Stimulated activated CD8-positive, alpha-beta memory T cell treated with anti-CD3 and anti-CD28 coated beads, Interleukin-7, amount 100 ng/mL, for 48 hours (primary cell): ENCODE data around the gene MNX1.

Experiments
- DNase-seq, 2 donors: peaks; one replicate each; pipeline ENCODE4 v3.0.0-alpha.2; 2020; ENCODE audit warnings: low read depth in 1 of 2; ENCODE audit errors: extremely low read depth in 1 of 2

The MNX1 gene

DNA sequence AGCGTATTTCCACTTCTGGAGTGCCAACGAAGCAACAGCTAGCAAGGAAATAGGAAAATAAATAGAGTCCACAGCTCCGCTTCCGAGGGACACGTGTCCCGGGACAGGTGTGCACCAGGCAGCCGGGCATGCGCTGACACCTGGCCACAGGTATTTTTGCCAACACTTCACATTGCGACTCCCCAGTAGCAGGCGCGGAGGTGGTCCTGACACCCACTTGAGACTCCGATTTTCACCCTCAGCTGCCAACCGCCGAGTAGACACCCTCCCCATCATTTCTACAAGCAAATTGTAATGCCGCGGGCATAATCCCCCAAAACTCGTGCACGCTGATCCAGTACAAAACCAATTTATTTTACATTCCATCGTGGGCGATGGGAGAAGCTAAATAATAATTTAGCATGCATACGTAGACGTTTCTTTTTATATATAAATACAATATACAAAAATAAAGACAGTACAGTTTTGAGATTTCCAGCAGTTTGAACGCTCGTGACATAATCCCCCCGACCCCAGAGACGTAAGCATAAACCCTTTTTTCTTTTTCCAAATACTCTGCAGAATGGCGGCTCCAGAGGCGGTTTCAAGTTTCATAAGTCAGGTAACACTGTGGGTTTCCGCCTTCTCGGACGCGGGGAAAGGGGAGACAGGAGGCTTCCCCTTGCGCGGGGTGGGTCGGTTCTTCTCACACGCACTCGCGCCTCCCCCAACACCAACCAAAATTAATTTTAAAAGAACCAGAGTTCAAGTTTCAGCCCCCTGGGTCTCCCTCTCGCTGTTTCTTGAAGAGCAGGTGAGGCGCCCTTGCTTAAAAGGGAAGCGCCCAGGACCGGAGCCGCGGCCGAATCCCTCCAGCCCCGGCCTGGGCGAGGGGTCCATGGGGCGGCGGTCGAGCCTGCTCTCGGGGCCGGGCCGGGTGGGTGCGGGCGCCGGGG lies 5.7 kb downstream of the MNX1 start:
- DNase-seq = no peak

DNA sequence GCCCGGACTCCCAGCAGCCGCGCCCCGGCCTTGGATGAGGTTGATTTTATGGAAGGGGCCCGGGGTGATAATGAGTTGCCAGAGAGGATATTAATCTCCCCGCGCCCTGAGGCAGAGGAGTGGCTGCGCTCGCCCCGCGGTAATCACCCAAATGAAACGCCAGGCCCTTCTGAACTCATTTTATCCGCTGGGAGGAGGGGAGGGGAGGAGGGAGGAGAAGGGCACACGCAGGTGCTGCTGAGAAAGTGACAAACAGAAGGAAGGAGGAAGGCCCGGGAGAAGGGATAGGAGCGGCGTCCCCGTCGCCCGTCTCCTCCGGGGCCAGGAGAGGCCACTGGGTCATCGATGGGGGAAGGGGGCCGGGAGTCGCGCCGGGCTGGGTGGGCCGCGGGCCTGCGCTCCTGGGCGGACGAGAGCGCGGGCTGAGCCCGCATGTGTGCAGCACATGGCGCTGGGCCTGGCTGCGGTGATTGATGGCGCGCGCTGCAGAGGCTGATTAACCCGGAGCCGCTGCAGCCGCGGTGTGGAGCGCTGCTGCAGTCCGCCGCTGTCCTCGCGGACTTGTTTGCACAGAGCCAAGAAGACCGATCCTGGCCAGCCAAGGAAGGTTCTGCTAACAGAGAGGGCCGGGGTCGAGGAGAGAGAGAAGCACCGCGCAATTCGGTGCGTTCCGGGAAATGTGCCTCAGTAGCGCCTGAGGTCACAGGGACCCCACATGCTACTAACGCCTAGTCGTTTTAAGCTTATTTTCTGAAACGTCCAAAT lies 6.5 kb downstream of the MNX1 start:
- DNase-seq = no peak

DNA sequence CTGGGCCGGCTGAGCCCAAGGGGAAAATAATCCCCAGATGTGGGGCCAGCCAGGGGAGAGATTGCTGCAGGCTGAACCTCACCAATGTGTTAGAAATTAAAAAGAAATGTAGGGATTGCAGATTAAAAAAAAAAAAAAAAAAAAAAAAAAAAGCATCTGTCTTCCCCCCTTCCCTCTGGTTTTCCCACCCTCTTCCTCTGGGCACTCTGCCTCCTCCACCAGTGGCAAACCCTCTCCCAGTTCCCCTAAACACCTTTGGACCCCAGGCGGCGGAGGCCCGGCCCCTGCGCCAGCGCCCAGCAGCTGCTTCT lies 7.1 kb downstream of the MNX1 start:
- DNase-seq = no peak

DNA sequence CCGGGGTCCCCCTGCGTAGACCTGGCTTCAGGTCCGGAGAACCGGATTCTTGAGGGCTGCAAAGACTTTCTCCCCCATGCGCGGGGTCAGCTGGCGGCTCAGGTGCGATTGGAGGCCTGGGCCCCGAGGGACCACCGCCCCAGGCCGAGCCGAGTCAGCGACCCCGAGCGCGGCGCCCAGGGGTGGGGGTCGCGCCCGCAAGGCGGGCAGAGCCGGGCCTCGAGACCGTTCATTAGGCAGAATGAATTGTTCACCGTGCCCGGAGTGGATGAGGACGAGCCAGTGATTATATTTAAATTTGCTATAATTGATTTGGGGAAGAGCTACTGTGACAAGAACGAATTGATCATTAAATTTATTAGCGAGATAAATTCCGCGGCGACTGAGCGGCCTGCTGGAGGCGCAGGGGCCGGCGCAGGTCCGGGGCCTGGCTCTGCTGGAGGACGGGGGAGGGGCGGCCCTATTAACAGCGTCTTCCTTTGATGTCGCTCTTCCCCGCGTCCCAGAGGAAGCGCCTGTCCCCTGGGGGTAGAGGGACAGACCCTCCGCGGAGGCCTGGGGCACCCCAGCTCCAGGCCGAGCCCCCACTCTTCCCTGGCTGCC lies 7.5 kb downstream of the MNX1 start:
- no peak for DNase-seq

DNA sequence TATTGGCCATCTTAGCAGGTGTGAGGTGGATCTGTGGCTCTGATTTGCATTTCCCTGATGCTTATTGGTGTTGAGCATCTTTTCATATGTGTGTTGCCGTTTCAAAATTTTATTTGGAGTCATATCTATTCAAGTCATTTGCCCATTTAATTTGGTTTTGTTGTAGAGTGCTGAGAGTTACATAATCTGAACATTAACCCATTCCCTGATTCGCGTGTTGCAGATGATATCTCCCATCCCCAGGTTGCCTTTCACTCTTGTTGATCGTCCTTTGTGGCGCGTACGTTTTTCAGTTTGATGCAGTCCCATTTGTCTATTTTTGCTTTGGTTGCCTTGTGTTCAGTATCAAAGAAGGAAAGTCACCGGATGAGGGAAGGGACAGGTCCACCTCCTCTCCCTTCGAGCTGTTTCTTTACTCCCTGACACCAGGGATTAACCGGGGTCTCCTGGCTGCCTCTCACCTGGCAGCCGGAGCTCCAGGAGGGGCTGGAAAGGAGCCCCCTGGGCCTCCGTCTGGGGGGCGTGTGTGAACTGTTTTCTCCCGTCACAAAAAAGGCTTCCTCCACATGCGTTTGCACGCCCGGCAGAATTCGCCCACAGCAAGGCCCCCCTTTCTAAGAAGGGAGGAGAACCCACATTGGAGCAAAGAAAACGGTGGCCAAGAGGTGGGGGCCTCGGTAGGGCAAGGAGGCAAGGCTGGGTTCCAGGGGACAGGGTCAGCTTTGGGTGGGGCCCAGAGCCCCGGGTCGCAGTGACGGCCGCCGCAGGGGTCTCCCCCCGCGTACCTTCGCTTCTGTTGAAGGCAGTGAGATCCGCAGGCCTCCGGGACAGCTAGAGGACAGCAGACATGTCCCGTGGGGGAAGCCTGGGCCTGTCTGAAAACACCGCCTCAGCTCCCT lies 8.3 kb downstream of the MNX1 start:
- DNase-seq = no peak

DNA sequence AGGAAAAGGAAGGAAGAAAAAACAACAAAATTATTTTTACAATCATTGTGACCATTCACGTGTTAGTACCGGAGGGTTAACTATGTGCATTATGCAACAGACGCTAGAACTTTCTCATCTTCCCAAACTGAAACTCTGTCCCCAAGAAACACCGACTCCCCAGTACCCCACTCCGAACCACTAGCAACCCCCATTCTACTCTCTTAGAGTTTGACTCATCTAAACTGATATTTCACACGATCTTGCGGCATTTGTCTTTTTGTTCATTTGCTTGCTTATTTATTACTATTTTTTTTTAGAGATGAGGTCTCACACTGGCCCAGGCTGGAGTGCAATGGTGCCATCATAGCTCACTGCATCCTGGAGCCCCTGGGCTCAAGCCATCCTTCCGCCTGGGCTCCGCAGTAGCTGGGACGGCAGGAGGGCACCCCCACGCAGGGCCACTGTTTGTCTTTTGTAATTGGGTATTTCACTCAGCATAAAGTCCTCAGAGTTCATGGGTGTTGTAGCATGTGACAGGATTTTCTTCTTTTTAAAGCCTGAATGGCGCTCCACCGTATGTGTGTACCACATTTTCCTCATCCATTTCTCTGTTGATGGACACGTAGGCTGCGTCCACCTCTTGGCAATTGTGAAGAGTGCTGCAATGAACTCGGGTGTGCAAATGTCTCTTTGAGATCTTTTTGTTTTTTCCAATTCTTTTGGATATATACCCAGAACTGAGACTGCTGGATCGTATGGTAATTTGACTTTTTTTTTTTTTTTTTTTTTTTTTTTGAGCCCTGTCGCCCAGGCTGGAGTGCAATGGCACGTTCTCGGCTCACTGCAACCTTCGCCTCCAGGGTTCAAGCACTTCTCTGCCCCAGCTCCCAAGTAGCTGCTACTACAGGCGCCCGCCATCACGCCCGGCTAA lies 9.5 kb downstream of the MNX1 start:
- DNase-seq = no peak

DNA sequence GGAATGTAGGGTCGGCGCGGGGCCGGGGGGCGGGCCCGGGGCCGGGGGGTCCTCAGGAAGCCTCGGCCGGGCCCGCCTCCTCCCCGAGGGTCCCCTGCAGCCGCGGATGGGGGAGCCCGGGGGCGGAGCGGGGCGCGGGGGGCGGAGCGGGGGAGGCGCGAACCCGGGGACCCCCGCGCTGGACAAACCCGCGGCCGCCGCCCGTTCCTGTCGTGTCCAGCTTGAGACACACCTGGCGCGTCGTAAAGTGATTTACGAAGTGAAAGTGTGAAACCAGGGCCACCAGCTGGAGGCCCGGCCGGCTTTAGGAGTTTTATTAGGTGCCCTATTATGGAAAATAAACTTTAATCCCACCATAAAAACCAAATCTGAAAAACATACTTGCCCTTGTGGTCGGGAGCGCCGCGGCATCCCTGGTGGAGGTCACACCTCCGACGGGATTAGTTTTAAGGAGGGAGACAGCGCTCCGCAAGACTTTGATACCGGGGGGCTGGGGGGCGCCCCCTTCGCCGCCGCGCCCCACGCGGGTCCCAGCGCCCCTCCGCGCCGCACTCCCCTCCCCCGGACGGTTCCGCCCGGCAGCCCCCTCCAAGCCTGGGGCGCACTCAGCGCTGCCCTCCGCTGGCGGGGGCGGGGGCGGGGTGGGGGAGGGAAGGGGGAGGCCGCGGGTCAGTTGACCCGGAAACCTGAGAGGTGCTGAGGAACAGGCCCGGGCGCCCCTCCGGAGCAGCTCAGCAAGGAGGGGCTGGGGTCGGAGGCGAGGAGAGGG lies 10.3 kb downstream of the MNX1 start:
- no peak for DNase-seq

DNA sequence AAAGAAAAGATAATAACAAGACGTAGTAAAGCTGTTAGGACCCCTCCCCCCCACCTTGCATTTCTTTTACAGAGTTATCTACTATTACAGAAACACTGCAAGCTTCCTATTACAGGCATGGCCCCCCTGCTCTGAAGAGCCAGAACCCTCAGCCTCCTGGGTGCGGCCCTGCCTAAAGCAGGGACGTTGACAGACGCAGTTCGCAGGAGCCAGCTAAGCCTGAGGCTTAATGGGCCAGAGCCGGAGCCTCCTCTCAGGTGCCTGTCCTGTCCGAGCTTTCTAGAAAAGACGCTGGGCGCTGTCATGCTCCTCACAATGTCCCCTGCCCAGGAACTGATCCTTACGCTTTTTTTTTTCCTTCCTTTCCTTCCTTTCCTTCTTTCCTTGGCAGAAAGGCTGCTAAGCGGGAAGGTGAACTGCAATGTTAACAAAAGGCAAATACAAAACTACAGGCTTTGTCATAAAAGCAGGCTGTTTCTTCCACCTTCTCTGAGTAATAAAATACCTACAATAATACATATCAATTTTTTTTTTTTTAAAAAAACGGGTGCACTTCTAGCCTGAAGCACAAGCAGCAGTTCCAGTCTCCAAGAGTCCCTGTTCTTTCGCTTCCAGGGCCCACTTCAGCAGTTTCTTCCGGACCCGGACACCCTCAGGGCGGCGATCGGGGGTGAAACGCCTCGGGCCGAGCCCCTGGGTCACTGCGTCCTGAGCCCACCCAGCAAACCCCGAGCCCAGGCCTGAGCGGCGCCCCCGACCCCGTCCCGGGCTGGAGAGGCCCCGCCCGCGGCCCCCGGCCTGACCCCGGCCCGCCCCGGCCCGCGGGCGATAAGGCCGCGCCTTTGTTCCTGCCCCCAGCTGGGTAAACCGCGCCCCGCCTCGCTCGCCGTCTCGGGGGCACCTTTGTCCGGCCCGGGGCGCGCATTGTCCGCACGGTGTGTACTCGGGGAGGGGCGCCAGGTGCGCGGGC lies 11.2 kb downstream of the MNX1 start:
- DNase-seq = no peak

DNA sequence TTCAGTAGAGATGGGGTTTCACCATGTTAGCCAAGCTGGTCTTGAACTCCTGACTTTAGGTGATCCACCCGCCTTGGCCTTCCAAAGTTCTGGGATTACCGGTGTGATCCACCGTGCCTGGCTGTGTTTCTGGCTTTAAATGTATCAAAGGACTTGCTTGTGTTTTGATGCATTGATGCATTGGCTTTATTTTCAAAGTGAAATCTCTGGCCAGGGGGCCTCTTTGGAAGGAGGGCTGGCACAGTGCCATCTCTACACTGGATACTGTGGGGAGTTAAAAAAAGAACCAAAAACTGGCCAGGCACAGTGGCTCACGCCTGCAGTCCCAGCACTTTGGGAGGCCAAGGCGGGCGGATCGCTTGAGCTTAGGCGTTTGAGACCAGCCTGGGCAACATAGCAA lies 16.0 kb downstream of the MNX1 start:
- no peak for DNase-seq

DNA sequence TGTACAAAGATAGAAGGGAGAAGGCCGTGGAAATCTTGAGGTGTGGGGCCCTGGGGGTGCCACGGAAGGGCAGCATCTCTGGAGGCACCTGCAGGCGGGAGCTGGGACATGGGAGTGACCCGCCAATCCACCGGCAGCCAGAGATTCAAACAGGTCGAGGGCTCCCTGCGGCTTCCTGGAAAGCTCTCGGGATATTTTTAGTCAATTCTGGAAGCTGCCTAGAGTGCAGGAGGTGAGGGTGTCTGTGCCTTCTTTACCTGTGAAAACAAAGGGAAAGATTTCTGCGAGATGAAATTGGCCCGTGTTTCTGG lies 16.6 kb downstream of the MNX1 start:
- no peak for DNase-seq

DNA sequence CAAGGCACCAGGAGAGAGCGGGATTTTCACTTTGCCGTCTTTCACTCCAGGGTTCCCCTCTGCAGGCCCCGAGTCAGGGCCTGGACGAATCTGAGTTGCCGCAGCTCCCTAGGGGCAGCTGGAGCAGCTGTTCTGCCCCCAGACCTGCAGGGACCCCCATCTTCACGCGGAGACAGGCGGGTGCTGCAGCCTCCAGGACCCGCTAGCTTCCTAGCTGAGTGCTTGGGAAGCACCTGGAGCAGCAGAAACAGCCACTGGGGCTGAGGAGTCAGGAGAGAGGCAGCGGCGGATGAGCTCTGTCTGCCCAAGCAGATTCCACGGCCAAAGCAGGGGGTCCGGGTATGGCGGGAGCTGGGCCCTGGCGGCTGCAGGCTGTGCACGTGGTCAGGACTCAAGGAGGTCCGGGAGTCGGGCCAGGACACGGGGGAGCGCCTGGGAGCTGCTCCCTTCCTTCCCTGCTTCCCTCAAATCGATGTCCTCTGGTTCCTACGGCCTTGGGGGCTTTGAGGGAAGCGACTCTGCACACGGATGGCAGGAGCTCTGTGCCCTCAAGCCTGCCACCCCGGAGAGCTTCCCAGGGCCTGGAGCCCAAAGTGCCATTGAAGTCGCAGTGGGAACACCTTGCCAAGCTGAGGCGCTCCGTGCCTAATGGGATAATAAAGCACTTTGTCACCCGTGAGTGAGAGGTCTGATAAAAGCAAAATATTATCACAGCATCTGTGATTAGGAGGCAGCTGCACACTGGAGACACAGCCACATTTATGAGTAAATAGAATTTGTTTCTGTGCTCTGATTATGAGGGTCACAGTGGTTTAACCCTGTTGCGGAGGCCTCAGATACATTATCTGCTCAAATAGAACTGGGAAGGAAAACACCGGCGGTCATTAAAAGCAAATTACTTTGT lies 17.2 kb downstream of the MNX1 start:
- no peak for DNase-seq

DNA sequence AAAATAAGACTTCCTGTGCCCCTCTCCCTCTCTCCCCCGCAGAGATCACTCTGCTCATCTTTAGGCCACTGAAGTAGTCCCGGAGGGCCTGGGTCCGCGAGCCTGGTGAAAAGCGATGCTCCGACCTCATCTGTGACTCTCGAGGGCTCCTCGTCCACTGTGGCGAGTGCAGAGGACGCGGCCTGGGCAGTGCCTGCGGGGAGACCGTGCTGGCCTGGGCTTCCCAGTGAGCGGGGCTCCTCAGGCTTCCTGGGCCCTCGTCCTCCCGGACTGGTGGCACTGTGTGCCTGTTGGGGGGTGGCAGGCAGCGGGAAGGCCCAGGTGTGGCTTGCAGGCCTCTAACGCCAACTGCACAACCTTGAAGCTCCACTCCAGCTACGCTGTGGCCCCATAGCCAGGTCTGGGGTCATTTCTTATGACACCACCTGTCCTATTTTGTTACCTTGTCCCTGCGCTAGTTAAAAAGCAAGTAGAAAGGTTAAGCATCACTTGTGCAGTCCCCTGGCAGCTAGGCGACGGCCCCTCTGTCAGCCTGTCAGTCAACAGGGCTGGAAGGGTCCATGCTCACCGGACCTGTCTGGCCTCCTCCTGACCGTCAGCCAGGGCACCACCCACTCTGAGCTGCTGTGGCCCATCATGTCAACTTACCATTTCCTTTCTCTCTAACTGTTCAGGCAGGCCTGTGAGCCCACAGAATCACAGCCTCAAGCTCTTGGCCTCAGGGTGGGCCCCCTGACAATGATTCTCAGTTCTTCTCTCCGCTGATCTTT lies 20.5 kb downstream of the MNX1 start:
- DNase-seq = no peak

DNA sequence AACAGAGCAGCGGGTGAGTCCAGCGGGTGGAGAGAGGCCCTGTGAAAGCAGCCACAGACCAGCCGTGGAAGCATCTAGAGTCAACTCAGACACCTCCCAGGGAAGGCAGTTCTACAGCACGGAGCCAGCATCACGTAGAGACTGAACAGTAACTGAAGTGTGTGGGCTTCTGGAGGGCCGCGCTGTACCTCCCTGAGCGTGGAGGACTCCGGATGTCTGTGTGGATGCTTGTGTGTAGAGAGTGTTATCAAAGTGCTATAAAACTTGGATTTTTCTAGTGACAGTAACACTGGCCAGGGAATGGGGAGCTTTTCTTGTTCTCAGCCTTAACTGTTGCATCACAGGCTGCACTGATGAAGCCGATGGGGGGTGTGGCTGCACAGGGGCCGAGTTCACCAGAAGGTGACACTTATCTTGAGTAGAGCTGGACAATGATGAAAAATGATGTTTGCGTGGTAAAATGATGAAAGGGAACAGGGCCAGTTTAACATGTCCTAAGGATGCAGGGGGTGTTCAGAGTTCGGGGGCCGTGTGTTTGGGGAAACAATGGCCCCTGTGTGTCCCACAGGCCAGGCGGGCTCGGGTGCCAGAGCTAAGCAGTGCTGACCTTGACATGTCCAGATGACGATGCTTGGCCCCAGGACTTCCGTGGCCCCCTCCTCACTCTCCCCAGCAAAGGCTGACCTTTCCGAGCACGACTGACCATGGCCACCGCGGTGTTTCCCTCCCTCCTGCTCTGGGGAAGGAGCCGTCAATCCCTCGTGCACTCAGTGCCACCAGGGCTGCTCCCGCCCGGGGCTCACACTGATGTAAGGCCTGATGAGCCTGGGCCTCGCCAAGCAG lies 21.9 kb downstream of the MNX1 start:
- no peak for DNase-seq

DNA sequence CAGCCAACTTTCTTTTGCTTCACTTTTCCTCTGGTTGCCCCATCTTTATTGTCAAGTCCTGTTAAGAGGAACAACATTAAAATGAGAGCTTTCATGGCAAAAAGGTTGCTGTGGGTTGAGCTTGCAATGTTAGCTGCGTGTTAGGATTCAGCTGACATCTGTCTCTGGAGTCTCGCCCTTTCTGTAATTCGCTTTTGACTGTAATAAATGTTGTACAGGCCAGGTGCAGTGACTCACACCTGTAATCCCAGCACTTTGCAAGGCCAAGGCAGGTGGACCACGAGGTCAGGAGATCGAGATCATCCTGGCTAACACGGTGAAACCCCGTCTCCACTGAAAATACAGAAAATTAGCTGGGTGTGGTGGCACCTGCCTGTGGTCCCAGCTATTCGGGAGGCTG lies 24.1 kb downstream of the MNX1 start:
- no peak for DNase-seq
